Transverse colon (tissue), 4 donors: Measurements from ENCODE around the gene HCRTR1. TPM values are rescaled to one million over a fixed set of nuclear protein-coding genes. Genes with fewer than 3 reads are reported as not detected.
A peak's percentile ranks its signal among the peaks of the same experiment; 100 is the strongest.

Source experiments
- DNase-seq: peaks from one replicate; pipeline ENCODE4 v3.0.0-alpha.2; 2019
- H3K27ac ChIP-seq, 4 donors: fragments of 200-600 bp; sonication (generic); 2 replicates each; pipeline ENCODE4 v1.5.1; 2016 to 2018; ENCODE audit warnings: inconsistent platforms in 4 of 4
- H3K27me3 ChIP-seq: fragments of 200-600 bp; sonication (generic); 2 replicates; pipeline ENCODE4 v1.5.1; 2017; ENCODE audit warnings: inconsistent platforms
- H3K36me3 ChIP-seq, 4 donors: fragments of 200-600 bp; sonication (generic); 2 replicates each; pipeline ENCODE4 v1.5.1; 2017 to 2019; ENCODE audit warnings: inconsistent platforms in 4 of 4
- H3K4me1 ChIP-seq, 4 donors: fragments of 200-600 bp; sonication (generic); 2 replicates each; pipeline ENCODE4 v1.5.1; 2017 to 2020; ENCODE audit warnings: inconsistent platforms in 4 of 4
- H3K4me3 ChIP-seq, 4 donors: fragments of 200-600 bp; sonication (generic); 1 replicate in 1 of 4; 2 replicates in 3 of 4; pipeline versions ENCODE4 v1.5.1 to v1.6.1; 2017 to 2019; ENCODE audit warnings: inconsistent platforms in 4 of 4
- H3K9me3 ChIP-seq, 2 donors: fragments of 200-600 bp; sonication (generic); 2 replicates each; pipeline ENCODE4 v1.5.1; 2017 to 2019; ENCODE audit warnings: inconsistent platforms in 2 of 2
- CTCF ChIP-seq, 5 experiments: fragments of 200-600 bp in 3 of 5; fragments of 450-650 bp in 2 of 5; sonication (generic) in 3 of 5; IDR thresholded peaks; 1 replicate in 2 of 5; 2 replicates in 3 of 5; pipeline ENCODE4 v1.5.1; 2016 to 2017; ENCODE audit warnings: antibody characterized with exemption in 5 of 5, inconsistent platforms in 3 of 5, mild to moderate bottlenecking in 2 of 5, moderate library complexity in 1 of 5
- EP300 ChIP-seq: sonication (generic); formaldehyde crosslinking; IDR thresholded peaks from one replicate; pipeline ENCODE4 v1.6.1; 2017; ENCODE audit warnings: antibody characterized with exemption, low read depth
- POLR2A ChIP-seq: fragments of 450-650 bp; IDR thresholded peaks from one replicate; pipeline ENCODE4 v1.6.1; 2016; ENCODE audit warnings: antibody characterized with exemption, mild to moderate bottlenecking, moderate library complexity
- POLR2AphosphoS5 ChIP-seq, 3 donors: sonication (generic); formaldehyde crosslinking; IDR thresholded peaks; one replicate each; pipeline ENCODE4 v1.6.1; 2016; ENCODE audit warnings: antibody characterized with exemption in 3 of 3
- WGBS, 2 donors: methylation state at CpG; one replicate each; pipeline ENCODE4 v1.1.5; 2018; ENCODE audit warnings: low coverage in 1 of 2; 5-methylcytosine and 5-hydroxymethylcytosine counted together
- in situ Hi-C, 4 donors: fragments of 200-750 bp; cut with MboI; loops; one replicate each; pipeline versions ENCODE4 v1.15.0 to v1.15.1; 2017; ENCODE audit warnings: low sequenced_read_pairs in 3 of 4, low pct_ligation_motif_present in 1 of 4, low pct_unique_long_range_greater_than_20kb in 1 of 4
- intact Hi-C: fragments of 100-400 bp; cut with DNase I; formaldehyde crosslinking; loops from one replicate; pipeline ENCODE4 v1.15.1; 2023; ENCODE audit warnings: low total_unique reads
- total RNA-seq, 4 donors: library from RNA; depleted of rRNA; stranded (reverse); fragments of >200 nt; gene quantifications; one replicate each; pipeline ENCODE4 v1.1.0, GENCODE V29; 2016

Gene HCRTR1
- total RNA-seq, 4 donors from 2014 or later: 0.48 TPM; not detected in 3

DNA sequence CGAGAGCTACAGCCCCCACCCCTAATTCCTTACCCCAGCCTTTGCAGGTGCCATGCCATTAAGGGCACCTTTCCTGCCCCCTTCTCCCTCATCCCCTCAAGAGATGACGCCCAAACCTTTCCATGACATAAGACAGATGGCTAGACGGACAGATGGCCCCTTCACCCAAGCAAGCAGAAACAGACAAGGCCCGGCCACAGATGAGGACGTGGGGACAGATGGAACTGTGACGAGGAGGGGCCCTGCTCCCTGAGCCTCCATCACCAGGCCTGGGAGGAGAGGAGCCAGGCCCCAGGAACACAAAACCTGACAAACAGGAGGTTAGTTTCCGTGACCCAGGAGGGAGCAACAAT lies 51.9 kb downstream of the HCRTR1 start:
- 20 to 33% methylated on average over 3 to 7 of the region's 7 CpGs for WGBS, 2 donors
- in situ Hi-C loops: loop anchor here in 3 of 4 donors (10.0 to 25.0 kb wide), 3 partner anchors 115 to 293 kb away; no protein-coding TSS in a partner anchor
- no peaks in the 10 kb centered on the region for H3K9me3 ChIP-seq
- peaks cover 3% of the 10 kb centered on the region for H3K27me3 ChIP-seq
- H3K36me3 ChIP-seq: no peaks in the 10 kb centered on the region
- TF ChIP-seq CTCF (IDR thresholded peaks at IDR 0.05): no peak
- peak overlapping the region in 1 of 4 donors; percentile 28 for H3K4me3 ChIP-seq
- H3K27ac ChIP-seq: peak overlapping the region; percentile 72 to 83 (median 78)
- no peak for DNase-seq
- intact Hi-C loops: loop anchor here (5.0 to 10.0 kb wide), 2 partner anchors 48 to 75 kb away; no protein-coding TSS in a partner anchor
- H3K4me1 ChIP-seq: peaks cover 19 to 60% (median 43%) of the 10 kb centered on the region in 4 donors

DNA sequence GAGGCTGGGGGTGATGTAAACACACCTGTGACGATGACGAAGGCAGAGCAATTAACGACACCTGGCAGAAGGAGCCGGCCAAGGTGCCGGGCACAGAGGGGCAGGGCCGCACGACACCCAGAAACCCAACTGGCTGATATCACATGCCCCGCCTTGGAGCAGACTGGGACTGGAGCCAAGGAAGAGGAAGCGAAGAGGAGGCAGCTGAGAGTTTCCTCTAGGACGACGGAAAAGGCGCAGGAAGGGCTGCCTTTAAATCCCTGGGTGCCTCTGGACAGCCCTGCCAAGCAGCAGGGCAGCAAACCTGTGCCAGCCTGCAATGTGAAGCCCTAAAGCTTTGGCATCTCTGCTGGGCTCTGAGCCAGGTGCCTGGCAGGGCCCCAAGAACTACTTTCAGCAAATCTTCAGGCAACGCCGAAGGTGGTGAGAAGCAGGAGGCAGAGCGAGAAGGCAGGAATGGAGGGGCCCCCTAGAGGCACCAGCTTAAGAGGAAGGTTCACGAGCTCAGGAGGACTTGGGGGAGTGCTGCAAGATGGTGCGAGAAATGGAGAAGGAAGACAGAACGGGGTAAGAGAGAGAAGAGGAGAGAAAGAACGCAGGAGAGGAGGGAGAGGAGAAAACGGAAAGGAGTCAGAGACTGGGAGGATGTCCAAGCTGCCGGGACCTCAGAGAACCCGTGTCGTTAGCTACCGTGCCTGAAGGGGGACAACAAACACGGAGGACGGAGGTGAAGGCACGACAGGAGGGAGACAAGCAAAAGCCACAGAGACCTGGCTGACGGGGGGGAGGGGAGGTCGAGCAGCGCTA lies 52.5 kb downstream of the HCRTR1 start:
- Histone ChIP-seq H3K9me3 (no peaks in the 10 kb centered on the region), H3K4me1 (peaks cover 19 to 61% (median 43%) of the 10 kb centered on the region in 4 donors), H3K27ac (peak overlapping the region; percentile 72 to 83 (median 78)), H3K27me3 (peaks cover 3% of the 10 kb centered on the region), H3K36me3 (no peaks in the 10 kb centered on the region), H3K4me3 (peak overlapping the region in 3 of 4 donors; percentile 14 to 28 (median 21))
- DNase-seq: peak; percentile 90
- TF ChIP-seq EP300: no peak
- TF ChIP-seq CTCF (IDR thresholded peaks at IDR 0.05): peak in 3 of 5 experiments; percentile 7 to 34 (median 21)
- TF ChIP-seq POLR2A: peak; percentile 72
- TF ChIP-seq POLR2AphosphoS5 (IDR thresholded peaks at IDR 0.05): peak; percentile 48 to 75 (median 72)
- intact Hi-C loops: loop anchor here (5.0 to 10.0 kb wide), 2 partner anchors 47 to 75 kb away; no protein-coding TSS in a partner anchor
- 7 to 11% methylated on average over 12 to 30 of the region's 30 CpGs for WGBS, 2 donors
- in situ Hi-C loops: loop anchor here in 3 of 4 donors (10.0 to 25.0 kb wide), 3 partner anchors 115 to 292 kb away; no protein-coding TSS in a partner anchor

DNA sequence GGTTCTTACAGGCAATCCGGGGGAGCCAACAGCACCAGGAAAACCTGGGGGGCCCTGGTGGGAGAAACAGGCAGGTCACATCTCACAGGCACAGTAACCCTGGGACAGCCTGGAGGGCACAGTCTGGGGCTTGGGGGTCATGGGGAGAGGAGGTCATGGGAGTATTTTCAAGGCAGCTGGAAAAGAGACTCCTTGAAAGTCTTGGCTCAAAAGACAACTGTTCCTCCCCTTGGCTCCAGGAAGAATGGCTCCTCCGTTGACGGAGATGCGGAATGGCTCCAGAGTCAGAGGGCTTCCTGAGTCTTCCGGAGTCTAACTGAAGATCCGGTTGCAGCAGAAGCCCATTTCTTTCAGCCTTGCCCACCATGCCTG lies 53.1 kb downstream of the HCRTR1 start:
- intact Hi-C loops (no loop called here), in situ Hi-C loops (loop anchor here in 3 of 4 donors (25.0 kb wide), 2 partner anchors 117 to 292 kb away; no protein-coding TSS in a partner anchor)
- 64 to 80% methylated on average over 3 to 6 of the region's 6 CpGs for WGBS, 2 donors
- peaks cover 3% of the 10 kb centered on the region for H3K27me3 ChIP-seq
- H3K27ac ChIP-seq: peak overlapping the region; percentile 72 to 83 (median 78)
- TF ChIP-seq EP300 (no peak), POLR2A (no peak), POLR2AphosphoS5 (IDR thresholded peaks at IDR 0.05) (no peak), CTCF (IDR thresholded peaks at IDR 0.05) (no peak)
- no peaks in the 10 kb centered on the region for H3K36me3 ChIP-seq
- peak overlapping the region in 3 of 4 donors; percentile 14 to 28 (median 21) for H3K4me3 ChIP-seq
- H3K9me3 ChIP-seq: no peaks in the 10 kb centered on the region
- H3K4me1 ChIP-seq: peaks cover 19 to 67% (median 45%) of the 10 kb centered on the region in 4 donors
- no peak for DNase-seq

DNA sequence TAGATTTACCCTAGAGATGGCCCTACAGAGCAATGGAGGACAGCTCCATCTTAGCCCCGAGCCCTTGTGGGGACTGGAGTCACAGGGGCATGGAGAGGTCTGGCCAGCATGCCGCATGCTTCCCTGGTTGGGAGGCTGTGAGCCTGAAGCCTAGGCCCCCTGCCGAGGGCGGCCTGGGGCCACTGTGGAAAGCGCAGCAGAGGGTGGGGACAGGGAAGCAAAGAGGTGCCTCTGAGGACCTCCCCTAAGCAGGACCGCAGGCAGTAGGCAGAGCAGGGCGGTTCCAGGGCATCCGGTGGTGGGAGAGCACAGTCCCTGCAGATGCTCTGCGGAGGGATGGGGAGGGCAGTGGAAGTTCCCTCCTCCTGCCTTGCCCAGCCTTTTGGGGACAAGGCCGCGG lies 53.7 kb downstream of the HCRTR1 start:
- peaks cover 19 to 63% (median 43%) of the 10 kb centered on the region in 4 donors for H3K4me1 ChIP-seq
- no peak overlapping the region for H3K4me3 ChIP-seq
- H3K27me3 ChIP-seq: peaks cover 3% of the 10 kb centered on the region
- H3K36me3 ChIP-seq: no peaks in the 10 kb centered on the region
- H3K9me3 ChIP-seq: no peaks in the 10 kb centered on the region
- DNase-seq: no peak
- WGBS, 2 donors: 87% methylated on average over 11 of the region's 11 CpGs; no CpG with 5 or more reads in 1 of the 2 donors
- no peak for TF ChIP-seq POLR2A
- TF ChIP-seq CTCF (IDR thresholded peaks at IDR 0.05): no peak
- TF ChIP-seq POLR2AphosphoS5 (IDR thresholded peaks at IDR 0.05): no peak
- TF ChIP-seq EP300: no peak
- in situ Hi-C loops: loop anchor here in 3 of 4 donors (25.0 kb wide), 2 partner anchors 116 to 291 kb away; no protein-coding TSS in a partner anchor
- H3K27ac ChIP-seq: peak overlapping the region; percentile 72 to 83 (median 78)
- intact Hi-C loops: no loop called here
